GM12875 (cell line): Measurements from ENCODE around the gene PXDN.
"Not testable (repeated sequence)": the region's sequence is repeated elsewhere in the genome, so short reads cannot be mapped to it uniquely, and the experiment has no call there.

ENCODE experiments used
- H3K4me3 ChIP-seq: one replicate; pipeline ENCODE4 v1.5.1; 2011; ENCODE audit warnings: low read depth, low read length, control low read depth
- CTCF ChIP-seq: IDR thresholded peaks from 2 replicates; pipeline ENCODE4 v1.5.1; 2011; ENCODE audit warnings: low read depth, mild to moderate bottlenecking, control low read depth, inconsistent platforms, low read length, moderate library complexity, borderline replicate concordance; ENCODE audit not compliant: insufficient read depth

Gene PXDN

DNA sequence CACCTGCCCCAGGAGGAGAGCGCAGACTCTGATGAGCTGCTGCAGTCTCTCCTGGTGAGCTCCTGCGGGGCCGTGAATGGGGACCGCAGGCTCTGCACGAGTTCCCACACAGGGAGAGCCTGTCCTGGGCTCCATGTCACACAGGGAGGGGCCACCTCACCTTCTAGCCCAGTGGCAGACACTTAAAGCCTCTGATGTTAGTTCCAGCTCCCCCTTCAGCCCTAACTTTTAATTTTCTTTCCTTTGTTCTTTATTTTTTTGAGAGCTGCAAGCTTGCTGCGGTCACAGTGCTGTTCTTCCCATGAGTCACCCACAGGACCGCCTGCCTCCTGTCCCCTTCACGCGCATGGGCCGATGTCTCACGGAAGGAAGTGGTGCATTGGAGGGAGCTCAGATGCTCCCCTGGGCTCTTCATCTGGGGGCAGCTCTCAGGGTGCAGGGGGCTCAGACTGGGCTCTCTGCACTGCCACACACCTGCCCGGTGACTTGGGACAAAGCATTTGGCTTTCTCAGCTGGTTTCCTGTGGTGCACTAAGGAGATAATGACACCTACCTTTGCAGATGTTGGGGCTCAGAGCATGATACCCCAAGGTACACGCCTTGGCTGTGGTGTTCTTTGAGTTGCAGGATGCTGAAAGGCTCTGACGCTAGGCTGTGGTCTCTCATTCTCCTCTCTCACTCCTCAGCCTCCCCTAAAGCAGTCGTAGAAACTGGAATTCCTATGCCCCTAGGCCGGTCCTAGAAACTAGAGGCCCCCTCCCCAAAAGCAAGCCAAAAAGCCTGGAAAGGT, 37.2 kb upstream of the PXDN start:
- H3K4me3 ChIP-seq = no peak overlapping the region
- TF ChIP-seq CTCF = no peak

DNA sequence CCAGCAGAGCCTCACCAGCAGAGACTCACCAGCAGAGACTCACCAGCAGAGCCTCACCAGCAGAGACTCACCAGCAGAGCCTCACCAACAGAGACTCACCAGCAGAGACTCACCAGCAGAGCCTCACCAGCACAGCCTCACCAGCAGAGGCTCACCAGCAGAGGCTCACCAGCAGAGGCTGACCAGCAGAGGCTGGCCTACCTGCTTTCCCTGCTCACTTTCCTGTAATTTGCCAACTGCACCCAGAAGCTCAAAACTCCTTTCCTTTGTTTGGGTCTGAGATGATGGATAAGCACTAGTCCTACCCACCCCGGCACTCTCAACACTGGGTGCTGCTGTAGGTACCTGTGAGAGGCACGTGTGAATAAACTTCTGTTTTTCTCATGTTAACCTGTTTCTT, 36.4 kb upstream of the PXDN start:
- no peak overlapping the region for H3K4me3 ChIP-seq
- no peak for TF ChIP-seq CTCF

DNA sequence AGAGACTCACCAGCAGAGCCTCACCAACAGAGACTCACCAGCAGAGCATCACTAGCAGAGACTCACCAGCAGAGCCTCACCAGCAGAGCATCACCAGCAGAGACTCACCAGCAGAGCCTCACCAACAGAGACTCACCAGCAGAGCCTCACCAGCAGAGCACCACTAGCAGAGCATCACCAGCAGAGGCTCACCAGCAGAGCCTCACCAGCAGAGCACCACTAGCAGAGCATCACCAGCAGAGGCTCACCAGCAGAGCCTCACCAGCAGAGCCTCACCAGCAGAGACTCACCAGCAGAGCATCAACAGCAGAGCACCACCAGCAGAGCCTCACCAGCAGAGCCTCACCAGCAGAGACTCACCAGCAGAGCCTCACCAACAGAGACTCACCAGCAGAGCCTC, 35.7 kb upstream of the PXDN start:
- H3K4me3 ChIP-seq = not testable (repeated sequence)

DNA sequence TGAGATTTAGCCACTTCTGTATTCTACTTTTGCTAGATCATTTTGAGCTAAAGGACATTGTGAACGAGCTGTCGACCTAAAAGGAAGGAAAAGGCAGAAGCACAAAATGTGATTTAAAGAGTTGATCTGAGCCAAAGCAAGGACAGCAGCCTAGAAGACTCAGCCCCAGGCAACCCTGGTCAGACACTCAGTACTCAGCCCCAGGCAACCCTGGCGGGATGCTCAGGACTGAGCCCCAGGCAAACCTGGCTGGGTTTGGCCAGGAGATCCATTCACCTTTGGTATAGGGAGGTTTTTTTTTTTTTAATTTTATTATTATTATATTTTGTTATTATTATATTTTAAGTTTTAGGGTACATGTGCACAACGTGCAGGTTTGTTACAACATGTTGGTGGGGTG, 34.3 kb upstream of the PXDN start:
- no peak for TF ChIP-seq CTCF
- no peak overlapping the region for H3K4me3 ChIP-seq

- TF ChIP-seq CTCF = no peak
- H3K4me3 ChIP-seq = no peak overlapping the region
Observed at GRCh38 chr2:1777781-1778180, 33.5 kb upstream of the PXDN start.

GRCh38 chr2:1777156-1777555, 32.8 kb upstream of the PXDN start:
- no peak for TF ChIP-seq CTCF
- no peak overlapping the region for H3K4me3 ChIP-seq

GRCh38 chr2:1775511-1776035, 31.3 kb upstream of the PXDN start:
- no peak for TF ChIP-seq CTCF
- no peak overlapping the region for H3K4me3 ChIP-seq
